ENCODE measurements around the gene SERPINB12.

SERPINB12 gene

DNA sequence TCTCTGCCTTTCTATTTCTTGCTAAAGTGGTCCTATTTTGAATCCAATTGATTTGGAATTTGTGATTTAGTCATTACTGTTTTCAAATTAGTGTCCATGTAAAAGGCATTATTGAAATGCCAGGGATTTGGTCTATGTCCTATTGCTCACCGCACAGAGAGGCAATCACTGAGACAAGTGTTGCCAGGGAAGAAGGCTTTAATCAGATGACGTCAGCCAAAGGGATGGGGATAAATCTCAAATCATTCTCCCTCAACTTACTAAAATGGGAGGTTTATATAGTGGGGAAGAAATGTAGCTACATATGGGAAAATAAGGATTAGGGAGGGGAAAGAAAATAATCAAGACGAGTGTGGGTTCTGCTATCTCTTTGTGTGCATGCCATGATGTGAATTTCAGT lies 9.6 kb downstream of the SERPINB12 start:
- no peak for TF ChIP-seq POLR2AphosphoS5 (IDR thresholded peaks at IDR 0.05; ENCODE audit: low read depth, low read length)
- TF ChIP-seq SIN3A (IDR thresholded peaks at IDR 0.05; ENCODE audit: borderline replicate concordance, insufficient read depth, low read length) = no peak
- no peak for TF ChIP-seq FOXP2 (optimal IDR thresholded peaks at IDR 0.05; ENCODE audit: borderline replicate concordance, extremely low read depth, extremely low read length, insufficient read depth)
- no peak for TF ChIP-seq TAF1 (IDR thresholded peaks at IDR 0.05; ENCODE audit: borderline replicate concordance, insufficient read depth, low read length)
- no peak for TF ChIP-seq REST (IDR thresholded peaks at IDR 0.05; ENCODE audit: insufficient read depth in 1 of 2, low read depth in 2 of 2, low read length in 2 of 2)

- no peak for TF ChIP-seq REST (IDR thresholded peaks at IDR 0.05; ENCODE audit: insufficient read depth in 1 of 2, low read depth in 2 of 2, low read length in 2 of 2)
- no peak for TF ChIP-seq SIN3A (IDR thresholded peaks at IDR 0.05; ENCODE audit: borderline replicate concordance, insufficient read depth, low read length)
- no peak for TF ChIP-seq TAF1 (IDR thresholded peaks at IDR 0.05; ENCODE audit: borderline replicate concordance, insufficient read depth, low read length)
- no peak for TF ChIP-seq FOXP2 (optimal IDR thresholded peaks at IDR 0.05; ENCODE audit: borderline replicate concordance, extremely low read depth, extremely low read length, insufficient read depth)
- TF ChIP-seq POLR2AphosphoS5 (IDR thresholded peaks at IDR 0.05; ENCODE audit: low read depth, low read length) = no peak
Observed at GRCh38 chr18:63552581-63552980, 10.4 kb downstream of the SERPINB12 start.

- no peak for TF ChIP-seq SIN3A (IDR thresholded peaks at IDR 0.05; ENCODE audit: borderline replicate concordance, insufficient read depth, low read length)
Observed at GRCh38 chr18:63553081-63553480, 10.9 kb downstream of the SERPINB12 start.

DNA sequence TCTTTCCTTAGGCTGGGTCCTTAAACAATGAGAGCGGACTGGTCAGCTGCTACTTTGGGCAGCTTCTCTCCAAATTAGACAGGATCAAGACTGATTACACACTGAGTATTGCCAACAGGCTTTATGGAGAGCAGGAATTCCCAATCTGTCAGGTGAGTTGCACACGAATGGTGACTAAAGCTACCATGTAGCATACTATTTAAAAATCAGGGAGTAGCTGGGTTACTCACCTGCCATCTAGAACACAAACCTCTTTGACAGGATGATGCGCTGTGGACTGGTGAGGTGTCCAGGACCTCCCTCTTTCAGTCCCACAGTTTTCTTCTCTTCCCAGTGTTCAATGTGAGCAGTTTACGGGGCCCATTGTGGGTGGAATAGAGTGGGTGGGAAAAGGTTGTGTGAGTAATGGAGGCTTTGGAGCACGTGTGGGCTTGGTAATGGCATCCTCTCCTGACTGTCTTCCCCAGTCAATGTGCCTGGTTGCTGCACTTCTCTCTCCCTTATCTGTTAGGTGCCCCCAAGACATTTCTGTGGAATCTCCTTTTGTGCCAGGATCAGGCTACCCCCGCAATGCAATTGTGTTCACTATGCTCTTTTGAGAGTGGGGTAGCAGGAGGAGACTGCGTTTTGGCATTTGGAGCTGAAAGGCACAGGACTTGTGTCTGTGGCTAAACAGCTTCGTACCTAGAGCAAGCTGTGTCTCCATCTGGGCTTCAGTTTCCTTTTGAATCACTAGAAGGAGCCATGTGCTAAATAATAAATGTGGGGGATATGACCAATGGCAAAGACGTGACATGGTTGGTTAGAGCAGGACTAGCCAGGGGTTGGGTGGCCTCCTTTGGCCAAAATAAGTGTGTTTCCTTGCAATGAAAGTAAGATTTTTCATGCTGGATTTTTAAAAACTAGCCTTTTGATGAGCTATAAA lies 17.7 kb downstream of the SERPINB12 start:
- TF ChIP-seq TAF1 (IDR thresholded peaks at IDR 0.05; ENCODE audit: borderline replicate concordance, insufficient read depth, low read length) = no peak
- TF ChIP-seq REST (IDR thresholded peaks at IDR 0.05; ENCODE audit: insufficient read depth in 1 of 2, low read depth in 2 of 2, low read length in 2 of 2) = no peak
- TF ChIP-seq SIN3A (IDR thresholded peaks at IDR 0.05; ENCODE audit: borderline replicate concordance, insufficient read depth, low read length) = no peak
- TF ChIP-seq POLR2AphosphoS5 (IDR thresholded peaks at IDR 0.05; ENCODE audit: low read depth, low read length) = no peak
- TF ChIP-seq FOXP2 (optimal IDR thresholded peaks at IDR 0.05; ENCODE audit: borderline replicate concordance, extremely low read depth, extremely low read length, insufficient read depth) = no peak

DNA sequence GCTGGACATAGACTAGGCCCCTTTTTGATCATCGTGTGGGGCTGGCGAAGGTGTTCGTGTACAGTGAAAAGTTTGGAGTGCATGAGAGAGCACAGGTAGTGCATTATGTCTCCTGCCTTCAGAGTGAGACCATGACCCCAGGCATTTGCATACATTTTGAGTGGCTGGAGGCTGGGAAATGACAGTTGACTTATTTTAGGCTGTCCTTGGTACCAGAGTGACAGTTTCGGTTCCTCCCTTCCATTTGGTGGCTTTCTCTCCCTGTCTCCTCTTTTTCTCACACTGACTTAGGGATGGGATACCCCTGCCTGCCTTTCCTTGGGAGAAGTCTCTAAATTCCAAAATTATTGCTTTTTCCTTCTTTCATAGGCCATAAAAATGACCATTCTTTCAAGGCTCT lies 20.1 kb downstream of the SERPINB12 start:
- TF ChIP-seq SIN3A (IDR thresholded peaks at IDR 0.05; ENCODE audit: borderline replicate concordance, insufficient read depth, low read length) = no peak
- no peak for TF ChIP-seq TAF1 (IDR thresholded peaks at IDR 0.05; ENCODE audit: borderline replicate concordance, insufficient read depth, low read length)
- no peak for TF ChIP-seq FOXP2 (optimal IDR thresholded peaks at IDR 0.05; ENCODE audit: borderline replicate concordance, extremely low read depth, extremely low read length, insufficient read depth)
- no peak for TF ChIP-seq REST (IDR thresholded peaks at IDR 0.05; ENCODE audit: insufficient read depth in 1 of 2, low read depth in 2 of 2, low read length in 2 of 2)
- no peak for TF ChIP-seq POLR2AphosphoS5 (IDR thresholded peaks at IDR 0.05; ENCODE audit: low read depth, low read length)
